Hematopoietic multipotent progenitor cell treated with erythropoietin and hydrocortisone succinate and interleukin-3 and kit ligand, for 17 days (in vitro differentiated cells): Measurements from ENCODE around the gene ADORA1.

Source experiments
- DNase-seq: peaks from one replicate; pipeline ENCODE4 v3.0.0-alpha.2; 2015; ENCODE audit warnings: low spot score

ADORA1 gene

GRCh38 chr1:203095061-203095690, 32.4 kb upstream of the ADORA1 start:
- DNase-seq: no peak

- no peak for DNase-seq
Observed at GRCh38 chr1:203096566-203096965, 31.0 kb upstream of the ADORA1 start.

- no peak for DNase-seq
Observed at GRCh38 chr1:203097001-203097400, 30.5 kb upstream of the ADORA1 start.

DNA sequence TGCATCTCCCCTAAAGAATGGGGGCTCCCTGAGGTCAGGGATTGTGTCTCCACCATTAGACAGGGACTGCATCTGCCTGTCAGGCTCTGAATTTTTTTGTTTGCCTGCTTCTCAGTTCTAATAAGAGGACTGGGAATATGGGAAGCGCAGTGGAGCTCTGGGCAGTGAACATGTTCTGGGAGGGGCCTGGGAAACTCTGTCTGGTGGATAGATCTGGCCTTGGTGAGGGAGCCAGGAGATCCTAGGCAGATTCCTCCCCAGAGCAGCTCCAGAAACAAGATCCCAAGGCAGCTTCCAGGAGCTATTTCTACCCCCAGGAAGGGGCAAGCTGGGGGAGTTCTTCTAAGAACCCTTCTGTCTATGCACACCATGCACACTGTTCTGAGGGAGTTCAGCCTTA, 29.1 kb upstream of the ADORA1 start:
- no peak for DNase-seq

GRCh38 chr1:203098914-203099520, 28.5 kb upstream of the ADORA1 start:
- DNase-seq: no peak

GRCh38 chr1:203099805-203100515, 27.6 kb upstream of the ADORA1 start:
- DNase-seq: no peak

GRCh38 chr1:203100516-203100869, 27.0 kb upstream of the ADORA1 start:
- DNase-seq: no peak

DNA sequence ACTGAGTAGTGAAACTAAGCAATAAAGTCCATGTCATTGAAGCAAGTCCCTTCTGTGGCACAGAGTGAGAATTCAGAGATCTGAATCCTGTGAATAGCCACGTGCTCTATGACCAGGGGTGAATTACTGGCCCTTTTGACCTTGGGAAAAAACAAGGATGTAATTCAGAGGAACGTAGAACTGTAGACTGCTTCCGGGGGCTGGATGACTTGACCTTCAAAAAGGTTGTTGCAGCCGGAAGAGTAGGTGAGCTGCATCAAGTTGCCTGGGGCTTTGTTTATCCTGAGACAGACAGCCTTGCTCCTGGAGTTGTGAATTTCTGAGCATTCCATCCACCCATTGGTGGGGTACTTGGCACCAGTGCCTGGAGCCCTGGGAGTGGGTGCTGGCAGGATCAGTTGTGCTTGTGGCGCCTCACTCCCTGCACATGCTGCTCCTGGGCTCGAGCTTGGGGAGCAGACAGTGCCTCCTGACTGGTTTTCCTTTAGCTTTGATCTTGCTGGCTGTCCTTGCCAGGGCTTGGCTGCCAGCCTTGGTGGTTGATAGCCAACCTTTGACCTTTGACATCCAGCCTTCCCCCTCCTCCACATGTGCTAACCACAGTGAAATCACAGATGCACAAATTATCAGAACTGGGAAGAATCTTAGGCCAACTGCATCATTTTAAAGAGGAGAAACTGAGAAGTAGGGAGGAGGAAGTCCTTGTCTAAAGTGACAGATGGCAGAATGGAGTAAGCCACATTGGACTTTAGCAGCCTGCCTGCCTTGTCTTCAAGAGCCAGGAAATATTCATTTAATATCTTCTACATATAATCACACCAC, 25.5 kb upstream of the ADORA1 start:
- DNase-seq: no peak

DNA sequence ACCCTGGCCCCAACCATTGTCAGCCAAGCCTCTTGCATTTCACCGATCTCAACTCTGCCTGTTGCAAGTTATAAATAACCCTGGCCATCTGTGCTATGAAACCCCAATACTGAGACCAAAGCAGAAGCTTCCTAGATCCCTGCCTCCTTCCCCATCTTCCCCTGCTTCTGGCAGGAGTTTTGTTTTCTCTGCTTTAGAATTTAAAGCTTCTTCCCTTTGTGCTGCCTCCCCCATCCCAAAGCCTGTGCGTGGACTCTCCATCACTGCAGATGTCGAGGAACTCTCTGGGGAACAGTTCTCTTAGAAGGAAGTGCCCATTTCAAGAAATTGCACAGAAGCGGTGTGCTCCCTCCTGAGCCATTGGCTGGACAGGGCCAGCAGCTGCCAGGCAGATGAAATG, 24.3 kb upstream of the ADORA1 start:
- no peak for DNase-seq

DNA sequence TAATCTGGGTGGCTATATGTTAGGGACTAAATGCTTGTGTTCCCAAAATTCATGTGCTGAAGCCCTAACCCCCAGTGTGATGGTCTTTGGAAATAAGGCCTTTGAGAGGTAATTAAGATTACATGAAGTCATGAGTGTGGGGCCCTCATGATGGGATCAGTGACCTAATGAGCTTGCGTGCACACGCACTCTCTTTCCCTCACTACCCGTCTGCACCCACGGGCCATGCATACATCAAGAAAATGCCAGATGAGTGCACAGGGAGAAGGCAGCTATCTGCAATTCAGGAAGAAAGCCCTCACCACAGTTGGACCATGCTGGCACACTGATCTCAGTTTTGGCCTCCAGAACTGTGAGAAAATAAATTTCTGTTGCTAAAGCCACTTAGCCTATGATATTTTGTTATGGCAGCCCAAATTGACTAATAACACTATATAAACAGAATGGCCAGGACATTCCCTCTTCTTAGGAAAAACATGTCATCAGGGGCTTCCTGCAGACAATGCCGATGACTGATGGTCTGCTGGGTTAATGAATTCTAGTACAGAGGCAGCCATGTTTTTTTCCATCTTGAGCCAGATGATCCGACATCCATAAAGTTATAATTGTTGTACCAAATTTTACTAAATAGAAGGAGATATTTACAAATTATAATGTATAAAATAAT, 23.6 kb upstream of the ADORA1 start:
- no peak for DNase-seq

GRCh38 chr1:203104789-203105390, 22.6 kb upstream of the ADORA1 start:
- no peak for DNase-seq

- no peak for DNase-seq
Observed at GRCh38 chr1:203112475-203112874, 15.1 kb upstream of the ADORA1 start.

DNA sequence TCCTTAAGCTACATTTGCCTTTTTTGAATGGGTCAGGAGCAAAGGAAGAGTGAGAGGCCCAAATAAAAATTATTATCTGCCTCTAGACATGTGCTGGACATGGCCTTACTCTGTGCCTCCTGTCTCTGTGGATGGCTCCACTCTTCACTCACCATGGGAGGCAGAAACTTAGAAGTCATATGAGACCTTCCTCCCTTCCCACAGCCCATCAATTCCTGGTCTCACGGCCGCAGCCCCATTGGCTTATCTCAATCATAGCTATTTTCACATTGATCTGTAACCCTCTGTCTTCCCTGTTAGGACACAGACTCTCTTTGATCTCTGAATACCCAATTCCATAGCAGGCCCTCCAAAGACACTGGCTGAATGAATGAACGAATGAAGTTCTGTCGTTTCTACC, 14.2 kb upstream of the ADORA1 start:
- no peak for DNase-seq

DNA sequence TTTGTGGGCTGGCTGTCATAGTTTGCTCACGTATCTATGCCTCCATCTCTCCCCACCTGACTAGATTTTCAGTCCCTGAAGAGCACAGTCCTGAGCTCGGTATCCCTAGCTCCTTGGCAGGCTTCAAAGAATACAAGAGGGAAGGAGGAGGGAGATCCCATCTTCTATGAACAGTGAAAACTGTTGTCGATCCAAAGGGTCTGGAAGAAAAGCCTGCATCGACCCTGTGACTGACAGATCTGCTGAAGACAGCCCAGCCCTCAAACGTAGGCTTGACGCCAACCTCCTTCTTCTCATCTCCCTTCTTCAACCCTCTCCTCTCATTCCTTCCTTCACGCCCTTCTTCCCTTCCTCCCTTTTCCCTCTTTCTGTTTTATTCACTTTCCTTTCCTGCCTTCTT, 13.3 kb upstream of the ADORA1 start:
- DNase-seq: no peak

- DNase-seq: no peak
Observed at GRCh38 chr1:203116091-203116820, 11.3 kb upstream of the ADORA1 start.

DNA sequence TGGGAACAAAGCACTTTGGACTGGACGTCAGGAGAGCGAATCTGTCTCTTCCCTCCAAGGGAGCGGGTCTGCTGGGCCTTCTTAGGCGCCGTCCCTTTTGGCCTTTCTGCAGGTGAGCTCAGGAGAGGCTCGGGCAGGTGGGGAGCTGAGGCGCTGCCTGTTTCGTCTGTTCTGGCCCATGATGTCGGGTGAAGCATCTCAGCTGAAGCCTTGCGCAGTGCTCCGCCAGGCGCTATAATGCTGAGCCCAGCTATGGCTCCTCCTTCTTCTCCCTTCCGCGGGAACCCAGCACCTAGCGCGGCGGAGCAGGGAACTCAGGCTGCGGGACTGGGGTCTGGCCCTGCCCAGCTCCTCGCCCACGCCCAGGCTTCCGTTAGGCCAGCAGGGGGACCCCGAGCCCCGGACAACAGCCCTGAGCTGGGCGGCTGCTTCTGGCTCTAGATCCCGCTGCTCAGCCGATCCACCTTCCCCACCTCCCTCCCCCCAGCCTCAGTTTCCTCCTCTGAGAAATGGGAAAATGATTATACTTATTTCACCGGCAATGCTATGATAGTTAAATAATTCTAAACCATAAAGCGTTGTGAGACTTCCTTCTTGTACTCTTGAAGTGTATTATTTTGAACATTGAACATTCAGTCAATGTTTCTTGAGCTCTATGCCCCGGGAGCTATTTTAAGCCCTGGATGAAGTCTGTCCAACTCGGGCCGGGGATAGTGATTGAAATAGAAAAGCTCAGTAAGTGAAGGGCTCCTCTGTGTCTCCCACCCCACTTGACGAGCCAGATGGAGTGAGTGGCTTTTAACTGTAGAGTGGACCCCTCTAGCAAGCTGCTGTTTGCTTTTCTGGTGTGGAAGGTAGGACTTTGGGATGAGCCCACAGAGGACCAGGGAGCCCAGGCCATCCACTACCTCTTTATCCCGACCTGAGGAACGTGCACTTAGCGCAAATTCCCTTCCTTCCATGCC, 9.6 kb upstream of the ADORA1 start:
- no peak for DNase-seq

- DNase-seq: no peak
Observed at GRCh38 chr1:203120325-203121153, 7.0 kb upstream of the ADORA1 start.

DNA sequence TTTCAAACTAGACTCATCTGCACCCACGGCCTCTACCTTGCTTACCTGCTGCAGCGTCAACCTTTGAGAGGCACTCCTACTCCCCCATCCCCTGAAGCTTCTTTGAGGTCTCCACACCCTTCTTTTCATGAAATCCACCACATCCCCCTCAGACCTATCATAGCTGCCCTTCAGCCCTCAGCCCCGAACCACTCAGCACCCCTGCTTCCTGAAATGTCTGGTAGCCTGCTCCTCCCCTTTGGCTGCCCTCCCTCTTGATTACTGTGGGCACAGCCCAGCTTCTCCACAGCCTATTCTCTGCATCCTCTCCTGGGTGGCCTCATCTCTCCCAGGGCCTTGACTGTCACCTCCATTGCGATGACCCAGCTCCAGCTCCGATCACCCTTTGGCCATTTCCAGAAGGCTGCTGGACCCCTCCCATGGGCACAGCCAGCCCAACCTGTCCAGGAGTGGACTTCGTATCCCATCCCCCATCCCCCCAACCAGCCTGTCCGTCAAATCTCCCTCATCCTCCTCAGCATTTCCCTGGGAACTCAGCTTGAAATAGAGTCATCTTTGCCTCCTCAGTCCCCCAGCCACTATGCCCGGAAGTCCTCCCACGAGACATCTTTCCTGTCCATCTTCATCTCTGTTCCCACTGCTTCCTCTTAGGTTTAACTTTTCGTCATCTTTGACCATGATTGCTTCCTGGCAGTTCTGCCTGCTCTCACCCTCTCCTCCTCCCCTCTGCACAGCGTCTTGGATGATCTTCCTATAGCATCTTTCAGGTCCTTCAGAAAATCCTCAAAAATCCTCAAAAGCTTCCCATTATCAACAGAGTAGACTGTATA, 6.1 kb upstream of the ADORA1 start:
- no peak for DNase-seq
